ENCODE measurements around the gene SLC2A6. TPM values are rescaled to one million over a fixed set of nuclear protein-coding genes. Genes with fewer than 3 reads are reported as not detected.

SLC2A6 gene
- total RNA-seq, 1 experiment from 2014 or later: 18.7 TPM

DNA sequence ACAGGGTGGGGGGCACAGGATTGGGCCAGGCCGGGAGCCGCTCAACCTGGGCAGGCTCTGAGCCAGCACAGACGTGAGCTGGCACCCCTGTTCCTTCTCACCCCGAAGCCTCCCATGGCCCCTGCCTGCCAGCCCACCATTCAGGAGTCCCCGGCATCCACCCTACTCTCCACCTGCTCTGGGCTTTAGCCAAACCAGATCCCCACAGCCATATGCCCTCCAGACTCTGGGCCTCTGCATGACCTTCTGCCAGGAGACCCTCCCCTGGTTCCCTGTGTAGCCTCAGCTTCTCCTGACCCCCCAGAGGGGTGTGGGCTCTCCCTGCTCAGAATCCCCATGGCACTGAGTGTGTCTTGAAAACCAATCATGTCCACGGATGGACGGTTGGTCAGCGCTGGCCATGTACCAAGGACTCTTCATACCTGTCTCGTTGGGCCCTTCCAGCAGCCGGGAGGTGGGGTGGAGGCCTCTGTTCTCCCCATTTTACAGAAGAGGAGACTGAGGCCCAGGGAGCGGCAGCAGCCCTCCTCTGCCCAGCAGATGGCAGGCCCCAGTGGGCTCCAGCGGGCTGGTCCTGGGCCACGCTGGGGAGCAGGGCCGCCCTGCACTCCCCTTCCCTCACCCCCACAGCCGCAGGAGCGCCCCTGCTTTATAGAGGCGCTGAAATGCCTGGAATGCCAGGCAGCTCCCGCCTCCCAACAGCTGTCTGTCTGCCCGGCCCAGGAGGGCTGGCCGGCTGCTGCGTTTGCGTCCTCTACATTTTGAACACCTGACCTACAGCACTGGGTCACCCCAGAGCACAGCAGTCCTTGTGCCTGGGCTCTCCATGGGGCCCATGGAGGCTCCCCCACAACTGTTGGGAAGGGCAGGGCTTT, 49.3 kb upstream of the SLC2A6 start:
- 0 out of 2 replicates have a peak overlapping the region, but pooled peaks have one; percentile 15 for H2BK15ac ChIP-seq (ENCODE audit: low read depth, low read length)
- no peak overlapping the region for H3K56ac ChIP-seq (ENCODE audit: insufficient read length, low read depth, low read length)
- no peak overlapping the region for H3K18ac ChIP-seq (ENCODE audit: insufficient read length, low read depth, low read length)
- H3K36me3 Mint-ChIP-seq (ENCODE audit: insufficient read depth in 1 of 3, low read depth in 3 of 3): no peaks in the 10 kb centered on the region; a peak in 1 of 7 replicates
- no peak overlapping the region for H3K4me2 ChIP-seq (ENCODE audit: insufficient read depth, insufficient read length, low read length)
- no peaks in the 10 kb centered on the region for H3K9me3 ChIP-seq (ENCODE audit: control insufficient read depth, low read depth, low read length)
- no peaks in the 10 kb centered on the region for H4K20me1 ChIP-seq (ENCODE audit: control insufficient read depth, insufficient read depth, insufficient read length)
- no peak overlapping the region for H3K9ac ChIP-seq (ENCODE audit: extremely low read depth, insufficient read length, low read length)
- no peak for TF ChIP-seq CTCF (conservative IDR thresholded peaks at IDR 0.05)
- H3K79me1 ChIP-seq (ENCODE audit: insufficient read depth, low read depth, low read length, poor library complexity, severe bottlenecking): no peaks in the 10 kb centered on the region
- no peak overlapping the region for H3K4ac ChIP-seq (ENCODE audit: low read depth, low read length)
- no peak for DNase-seq
- H3K9me3 Mint-ChIP-seq: no peaks in the 10 kb centered on the region
- H3K27me3 ChIP-seq (ENCODE audit: insufficient read depth, low read length): no peaks in the 10 kb centered on the region
- H2BK12ac ChIP-seq (ENCODE audit: insufficient read length, low read depth, low read length): no peak overlapping the region
- H3T11ph ChIP-seq (ENCODE audit: low read length): no peak overlapping the region
- H3K27me3 Mint-ChIP-seq (ENCODE audit: low read depth): peaks cover 19% of the 10 kb centered on the region
- H2BK5ac ChIP-seq (ENCODE audit: insufficient read length, low read length): no peak overlapping the region
- WGBS (ENCODE audit: extremely low coverage, insufficient read length, low lambda C conversion rate): no CpG with 5 or more reads among the region's 22 CpGs
- H2BK120ac ChIP-seq (ENCODE audit: low read depth, low read length, poor library complexity, severe bottlenecking): no peak overlapping the region
- H3K23me2 ChIP-seq (ENCODE audit: insufficient read length, low read depth, low read length, poor library complexity, severe bottlenecking): no peaks in the 10 kb centered on the region
- no peak overlapping the region for H4K5ac ChIP-seq (ENCODE audit: insufficient read length, low read depth, low read length)
- H3K27ac ChIP-seq (ENCODE audit: insufficient read length, low read depth, low read length): no peak overlapping the region
- H4K91ac ChIP-seq (ENCODE audit: insufficient read length, low read depth, low read length): no peak overlapping the region
- H3K14ac ChIP-seq (ENCODE audit: insufficient read depth, low read length): peak overlapping the region; percentile 60
- no peak overlapping the region for H3K27ac Mint-ChIP-seq
- peaks cover 28 to 49% of the 10 kb centered on the region in 2 experiments for H3K4me1 Mint-ChIP-seq
- no peak overlapping the region for H2AK5ac ChIP-seq (ENCODE audit: insufficient read length, low read length)
- no peak overlapping the region for H2AFZ ChIP-seq (ENCODE audit: low read length)
- H4K8ac ChIP-seq (replicated peaks; ENCODE audit: insufficient read length, low read depth, low read length): no peak overlapping the region
- H3K79me2 ChIP-seq (ENCODE audit: insufficient read depth, low read length): no peaks in the 10 kb centered on the region
- H2BK20ac ChIP-seq (ENCODE audit: low read depth, low read length, poor library complexity, severe bottlenecking): no peak overlapping the region
- H3K4me3 Mint-ChIP-seq: peak overlapping the region in 1 of 2 experiments; percentile 27; a peak in 2 of 5 replicates
- H3K23ac ChIP-seq (ENCODE audit: insufficient read length, low read depth, low read length): no peak overlapping the region
- H3K4me1 ChIP-seq (ENCODE audit: insufficient read depth, low read length): peaks cover 4% of the 10 kb centered on the region; the same call in 1 of the 2 replicates
